Fibroblast of villous mesenchyme (primary cell): ENCODE data around the gene HNRNPK. TPM values are rescaled to one million over a fixed set of nuclear protein-coding genes. Genes with fewer than 3 reads are reported as not detected.
A peak's percentile ranks its signal among the peaks of the same experiment; 100 is the strongest.

ENCODE experiments used
- DNase-seq: peaks from one replicate; pipeline ENCODE4 v3.0.0-alpha.2; 2010; ENCODE audit warnings: low read depth
- H3K4me3 ChIP-seq: 2 replicates; pipeline ENCODE4 v1.5.1; 2011; ENCODE audit warnings: low read depth, mild to moderate bottlenecking, low read length
- CTCF ChIP-seq: IDR thresholded peaks from 2 replicates; pipeline ENCODE4 v1.5.1; 2012; ENCODE audit warnings: low read depth, mild to moderate bottlenecking, low read length; ENCODE audit not compliant: insufficient read depth
- total RNA-seq: library from RNA; depleted of rRNA; stranded (reverse); fragments of >200 nt; gene quantifications from 2 replicates; pipeline ENCODE4 v1.2.3, GENCODE V29; 2012

Gene HNRNPK
- total RNA-seq, 1 donor: 522 TPM

DNA sequence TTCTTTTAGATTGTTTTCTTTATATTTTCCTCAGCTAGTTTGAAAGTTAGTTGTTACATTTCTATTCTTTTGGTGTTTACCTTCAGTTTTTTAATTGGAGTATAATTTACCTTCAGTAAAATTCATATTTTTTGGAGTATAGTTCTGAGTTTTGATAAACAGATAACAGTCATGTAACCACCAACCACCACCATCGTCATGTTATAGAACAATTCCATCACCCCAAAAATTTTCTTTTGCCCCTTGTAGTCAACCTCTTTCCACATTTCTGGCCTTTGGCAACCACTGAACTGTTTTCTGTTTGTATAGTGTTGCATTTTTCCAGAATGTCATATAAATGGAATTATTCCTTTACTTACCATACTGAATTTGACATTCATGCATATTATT is 7.4 kb upstream of the HNRNPK start:
- DNase-seq: no peak
- TF ChIP-seq CTCF: no peak
- H3K4me3 ChIP-seq: no peak overlapping the region

GRCh38 chr9:83986765-83987401 is 6.9 kb upstream of the HNRNPK start:
- TF ChIP-seq CTCF: no peak
- no peak for DNase-seq
- H3K4me3 ChIP-seq: no peak overlapping the region

- TF ChIP-seq CTCF: no peak
- H3K4me3 ChIP-seq: no peak overlapping the region
- DNase-seq: no peak
Observed at GRCh38 chr9:83986195-83986594, 6.2 kb upstream of the HNRNPK start.

DNA sequence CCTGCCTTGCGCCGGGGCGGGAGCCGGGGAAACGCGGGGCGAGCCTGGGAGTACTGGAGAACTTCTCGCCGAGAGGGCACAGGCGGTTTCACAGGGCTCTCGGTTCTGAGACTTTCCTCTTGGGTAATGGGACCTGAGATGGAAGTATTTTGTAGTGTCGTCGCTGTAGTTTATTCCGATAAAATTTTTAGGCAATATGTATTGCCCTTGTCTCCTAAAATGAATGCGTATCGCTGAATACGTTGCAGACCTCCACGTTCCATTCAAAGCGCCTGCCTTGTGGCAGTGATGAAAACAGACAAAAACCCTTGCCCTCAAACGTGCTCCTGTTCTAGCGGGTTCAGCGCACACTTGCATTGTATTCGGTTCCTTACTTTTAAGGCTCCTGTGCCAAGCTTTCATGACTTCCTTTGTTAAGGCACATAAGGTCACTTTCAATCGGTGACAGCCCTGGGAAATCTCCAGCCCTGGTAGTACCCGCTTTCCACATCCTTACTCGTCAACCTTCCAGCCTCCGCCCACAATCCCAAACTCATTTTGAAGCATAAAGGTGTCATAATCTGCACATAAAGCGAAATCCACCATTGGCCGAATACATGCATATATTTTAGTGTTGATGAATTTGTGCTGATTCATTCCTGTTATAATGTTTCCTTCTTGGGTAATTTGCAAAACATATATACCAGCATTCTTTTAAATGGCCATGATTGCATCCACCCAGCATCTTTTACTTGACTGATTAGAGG is 1.3 kb upstream of the HNRNPK start:
- H3K4me3 ChIP-seq: peak overlapping the region; percentile 75
- peak; percentile 68 for DNase-seq
- no peak for TF ChIP-seq CTCF

- H3K4me3 ChIP-seq: peak within 1 kb of the TSS; percentile 75
- no peak for TF ChIP-seq CTCF
- peak; percentile 98 for DNase-seq
Observed at GRCh38 chr9:83980395-83981125, 545 bp upstream of the HNRNPK start, which contains the start of gene RMI1. TSS of gene RMI1 (plus strand) at chr9:83980805. CDS start at chr9:84000987, 20,182 bp downstream.

- DNase-seq: peak; percentile 89
- no peak for TF ChIP-seq CTCF
- peak overlapping the region; percentile 75 for H3K4me3 ChIP-seq
Observed at GRCh38 chr9:83978992-83979811, 813 bp downstream of the HNRNPK start.
